ENCODE data around the gene EDARADD. TPM values are rescaled to one million over a fixed set of nuclear protein-coding genes. Genes with fewer than 3 reads are reported as not detected.

EDARADD gene
- total and polyA plus RNA-seq, 2 of the 13 experiments (the other 11 are each of a cell fraction or from before 2014, with no cell fraction given): 0.03 TPM; not detected in 1

DNA sequence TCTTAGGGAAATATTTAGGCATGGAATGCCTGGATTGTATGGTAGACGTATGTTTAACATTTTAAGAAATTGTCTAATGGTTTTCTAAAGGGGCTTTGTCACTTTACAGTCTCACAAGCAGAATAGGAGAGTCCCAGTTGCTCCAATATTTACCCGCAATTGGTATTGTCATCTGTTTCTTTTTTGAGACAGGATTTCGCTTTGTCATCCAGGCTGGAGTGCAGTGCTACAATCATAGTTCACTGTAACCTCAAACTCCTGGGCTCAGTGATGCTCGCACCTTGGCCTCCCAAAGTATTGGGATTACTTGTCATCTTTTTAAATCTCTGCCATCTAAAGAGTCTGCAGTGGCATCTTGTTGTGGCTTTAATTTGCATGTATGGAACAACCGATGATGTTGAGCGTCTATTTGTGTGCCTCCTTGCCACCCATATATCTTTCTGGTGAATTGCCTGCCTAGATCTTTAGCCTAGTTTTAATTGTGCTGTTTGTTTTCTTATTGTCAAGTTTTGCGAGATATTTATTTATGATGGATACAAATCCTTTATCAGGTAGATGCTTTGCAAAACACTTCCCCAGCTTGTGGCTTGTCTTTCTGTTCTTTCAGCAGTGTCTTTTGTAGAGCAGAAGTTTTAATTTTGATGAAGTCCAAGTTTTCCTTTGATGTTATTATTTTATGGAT lies 32.0 kb upstream of the EDARADD start (continued):
- TF ChIP-seq KIAA2018 (CRISPR knock-in tag; IDR thresholded peaks at IDR 0.05; ENCODE audit: borderline replicate concordance): no peak
- TF ChIP-seq GLMP (CRISPR knock-in tag; IDR thresholded peaks at IDR 0.05; ENCODE audit: borderline replicate concordance): no peak
- no peak for TF ChIP-seq ETV6 (CRISPR knock-in tag; conservative IDR thresholded peaks at IDR 0.05)
- no peak for TF ChIP-seq HMG20B (CRISPR knock-in tag; conservative IDR thresholded peaks at IDR 0.05)
- no peak for TF ChIP-seq ZNF407 (CRISPR knock-in tag; IDR thresholded peaks at IDR 0.05; ENCODE audit: not compliant biosample characterization)
- TF ChIP-seq FOXA3 (CRISPR knock-in tag; IDR thresholded peaks at IDR 0.05): no peak
- no peak for TF ChIP-seq ZNF33B (CRISPR knock-in tag; IDR thresholded peaks at IDR 0.05)
- TF ChIP-seq SMYD3 (CRISPR knock-in tag; IDR thresholded peaks at IDR 0.05): no peak

Data from HepG2 (cell line).